A673 (cell line): ENCODE data around the gene DCP1B. TPM values are rescaled to one million over a fixed set of nuclear protein-coding genes. Genes with fewer than 3 reads are reported as not detected.

ENCODE experiments used
- BruUV-seq: library from RNA; stranded (reverse); fragments of 400-500 nt; replicated peaks from 2 replicates; lab custom pipeline; 2021; lab: Mats Ljungman, UMichigan
- CTCF ChIA-PET: fragments of 300-600 bp; sonication (Branson Sonifier 250); formaldehyde crosslinking; loops from one replicate; lab custom pipeline; 2022; ENCODE audit warnings: antibody characterized with exemption; lab: Charles Lee
- POLR2A ChIA-PET: fragments of 300-600 bp; sonication (Branson Sonifier 250); formaldehyde crosslinking; loops from one replicate; lab custom pipeline; 2022; ENCODE audit warnings: antibody characterized with exemption; ENCODE audit not compliant: low non-redundant PET; lab: Charles Lee
- DNase-seq: peaks from one replicate; pipeline ENCODE4 v3.0.0-alpha.2; 2015; ENCODE audit warnings: low spot score
- H3K27ac ChIP-seq: fragments of 200-600 bp; sonication (generic); 2 replicates; pipeline ENCODE4 v1.5.1; 2016; ENCODE audit warnings: mixed run types, low read depth, mild to moderate bottlenecking, mixed read lengths, antibody characterized with exemption, low read length; ENCODE audit not compliant: poor library complexity, severe bottlenecking
- H3K27me3 ChIP-seq: fragments of 200-600 bp; sonication (generic); replicated peaks from 2 replicates; pipeline ENCODE4 v1.6.1; 2017; ENCODE audit warnings: mixed run types, low read depth, mild to moderate bottlenecking, mixed read lengths, antibody characterized with exemption, low read length; ENCODE audit not compliant: insufficient read depth, poor library complexity
- H3K36me3 ChIP-seq: fragments of 200-600 bp; sonication (generic); 2 replicates; pipeline ENCODE4 v1.6.1; 2016; ENCODE audit warnings: mixed run types, mild to moderate bottlenecking, mixed read lengths, antibody characterized with exemption, low read length; ENCODE audit not compliant: insufficient read depth, poor library complexity, severe bottlenecking
- H3K4me1 ChIP-seq: fragments of 200-600 bp; sonication (generic); 2 replicates; pipeline ENCODE4 v1.6.1; 2017; ENCODE audit warnings: mixed run types, mild to moderate bottlenecking, mixed read lengths, antibody characterized with exemption, low read length; ENCODE audit not compliant: insufficient read depth, poor library complexity, severe bottlenecking
- H3K4me3 ChIP-seq: fragments of 200-600 bp; sonication (generic); 2 replicates; pipeline ENCODE4 v1.5.1; 2016; ENCODE audit warnings: low read depth, mixed run types, mild to moderate bottlenecking, mixed read lengths, low read length; ENCODE audit not compliant: poor library complexity, severe bottlenecking
- H3K9me3 ChIP-seq: fragments of 200-600 bp; sonication (generic); 2 replicates; pipeline ENCODE4 v1.6.1; 2016; ENCODE audit warnings: mixed run types, low read depth, mild to moderate bottlenecking, mixed read lengths, antibody characterized with exemption, low read length; ENCODE audit not compliant: poor library complexity, severe bottlenecking
- CTCF ChIP-seq: fragments of 300-800, 200-600 bp; sonication (generic); conservative IDR thresholded peaks from 2 replicates; pipeline ENCODE4 v1.5.1; 2017; ENCODE audit warnings: low read depth, mild to moderate bottlenecking, antibody characterized with exemption, low read length, moderate library complexity, mixed read lengths
- EZH2 ChIP-seq: fragments of 200-600 bp; sonication (generic); IDR thresholded peaks from 2 replicates; pipeline ENCODE4 v1.6.1; 2017; ENCODE audit warnings: borderline replicate concordance, low read depth, mild to moderate bottlenecking, mixed read lengths, antibody characterized with exemption, low read length; ENCODE audit not compliant: poor library complexity, severe bottlenecking
- intact Hi-C: fragments of 100-400 bp; cut with micrococcal nuclease; formaldehyde crosslinking; loops from one replicate; pipeline ENCODE4 v1.10.0; 2022; ENCODE audit not compliant: unreplicated experiment
- total RNA-seq: library from RNA; stranded (reverse); gene quantifications from 2 replicates; pipeline ENCODE4 v1.2.3, GENCODE V29; 2021

The DCP1B gene
- total RNA-seq, 1 experiment from 2014 or later, result 8.8 TPM

- DNase-seq, result no peak
- Histone ChIP-seq H3K4me1 (no peaks in the 10 kb centered on the region), H3K9me3 (peaks cover 8% of the 10 kb centered on the region), H3K27me3 (no peaks in the 10 kb centered on the region), H3K36me3 (no peaks in the 10 kb centered on the region), H3K4me3 (no peak overlapping the region), H3K27ac (no peak overlapping the region)
- POLR2A ChIA-PET, result no interaction called here
- BruUV-seq, result no TSS peak
- no peak for TF ChIP-seq EZH2
- no peak for TF ChIP-seq CTCF
- CTCF ChIA-PET, result no interaction called here
- intact Hi-C loops, result no loop called here
Measured at GRCh38 chr12:1908758-1909157, 95.5 kb downstream of the DCP1B start.

- no peaks in the 10 kb centered on the region for H3K4me1 ChIP-seq
- no TSS peak for BruUV-seq
- H3K36me3 ChIP-seq, result no peaks in the 10 kb centered on the region
- peak; percentile 32 for DNase-seq
- intact Hi-C loops, result no loop called here
- peaks cover 11% of the 10 kb centered on the region for H3K9me3 ChIP-seq
- ChIA-PET POLR2A (no interaction called here), CTCF (no interaction called here)
- H3K27ac ChIP-seq, result no peak overlapping the region
- no peak overlapping the region for H3K4me3 ChIP-seq
- no peaks in the 10 kb centered on the region for H3K27me3 ChIP-seq
- TF ChIP-seq CTCF (no peak), EZH2 (no peak)
Measured at GRCh38 chr12:1907652-1908611, 96.3 kb downstream of the DCP1B start.

GRCh38 chr12:1906579-1906978, 97.7 kb downstream of the DCP1B start:
- peaks cover 15% of the 10 kb centered on the region for H3K9me3 ChIP-seq
- intact Hi-C loops, result no loop called here
- H3K36me3 ChIP-seq, result no peaks in the 10 kb centered on the region
- CTCF ChIA-PET, result no interaction called here
- TF ChIP-seq CTCF, result no peak
- no peak for TF ChIP-seq EZH2
- H3K4me3 ChIP-seq, result no peak overlapping the region
- no TSS peak for BruUV-seq
- H3K27ac ChIP-seq, result no peak overlapping the region
- H3K27me3 ChIP-seq, result no peaks in the 10 kb centered on the region
- no peak for DNase-seq
- POLR2A ChIA-PET, result no interaction called here
- H3K4me1 ChIP-seq, result no peaks in the 10 kb centered on the region
